Measurements from ENCODE around the gene CHSY1. TPM values are rescaled to one million over a fixed set of nuclear protein-coding genes. Genes with fewer than 3 reads are reported as not detected.

The CHSY1 gene
- total RNA-seq, 4 donors from 2014 or later = 13.3 to 31.6 (median 19.6) TPM

DNA sequence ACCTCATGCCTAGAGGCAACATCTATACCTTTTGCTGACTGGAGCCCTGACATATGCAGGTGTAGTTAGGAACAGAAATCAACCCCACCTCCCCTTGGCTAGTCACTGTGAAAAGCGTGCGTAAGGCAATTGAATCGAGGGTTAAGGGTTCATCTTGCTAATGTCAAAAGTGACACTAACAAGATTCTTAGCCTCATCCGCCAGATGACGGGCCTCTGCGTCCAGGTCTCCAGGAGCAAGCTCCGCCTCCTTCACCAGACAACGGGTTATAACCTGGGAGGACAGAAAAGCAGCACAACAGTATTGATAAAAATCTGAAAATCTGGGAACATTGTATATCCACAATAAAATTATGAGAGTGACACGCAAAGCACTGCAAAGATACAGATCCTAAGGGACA, 20.7 kb upstream of the CHSY1 start:
- Histone ChIP-seq H3K4me1 (peaks cover 15 to 25% (median 21%) of the 10 kb centered on the region in 4 donors), H3K36me3 (peaks cover 55 to 69% (median 62%) of the 10 kb centered on the region in 4 donors), H3K4me3 (no peak overlapping the region), H3K9me3 (no peaks in the 10 kb centered on the region), H3K27ac (replicated peaks in 1 of 4) (no peak overlapping the region), H3K27me3 (no peaks in the 10 kb centered on the region)
- DNase-seq (ENCODE audit: extremely low spot score) = no peak
- WGBS = 95% methylated on average over 9 of the region's 9 CpGs
- intact Hi-C loops (cut with DNase I) = no loop called here
- TF ChIP-seq EP300 (IDR thresholded peaks at IDR 0.05) = no peak
- no peak for TF ChIP-seq POLR2A (IDR thresholded peaks at IDR 0.05; ENCODE audit: low read depth)
- TF ChIP-seq, protein P1, sequence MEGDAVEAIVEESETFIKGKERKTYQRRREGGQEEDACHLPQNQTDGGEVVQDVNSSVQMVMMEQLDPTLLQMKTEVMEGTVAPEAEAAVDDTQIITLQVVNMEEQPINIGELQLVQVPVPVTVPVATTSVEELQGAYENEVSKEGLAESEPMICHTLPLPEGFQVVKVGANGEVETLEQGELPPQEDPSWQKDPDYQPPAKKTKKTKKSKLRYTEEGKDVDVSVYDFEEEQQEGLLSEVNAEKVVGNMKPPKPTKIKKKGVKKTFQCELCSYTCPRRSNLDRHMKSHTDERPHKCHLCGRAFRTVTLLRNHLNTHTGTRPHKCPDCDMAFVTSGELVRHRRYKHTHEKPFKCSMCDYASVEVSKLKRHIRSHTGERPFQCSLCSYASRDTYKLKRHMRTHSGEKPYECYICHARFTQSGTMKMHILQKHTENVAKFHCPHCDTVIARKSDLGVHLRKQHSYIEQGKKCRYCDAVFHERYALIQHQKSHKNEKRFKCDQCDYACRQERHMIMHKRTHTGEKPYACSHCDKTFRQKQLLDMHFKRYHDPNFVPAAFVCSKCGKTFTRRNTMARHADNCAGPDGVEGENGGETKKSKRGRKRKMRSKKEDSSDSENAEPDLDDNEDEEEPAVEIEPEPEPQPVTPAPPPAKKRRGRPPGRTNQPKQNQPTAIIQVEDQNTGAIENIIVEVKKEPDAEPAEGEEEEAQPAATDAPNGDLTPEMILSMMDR (IDR thresholded peaks at IDR 0.05) = no peak
- TF ChIP-seq POLR2AphosphoS5 (IDR thresholded peaks at IDR 0.05) = no peak

DNA sequence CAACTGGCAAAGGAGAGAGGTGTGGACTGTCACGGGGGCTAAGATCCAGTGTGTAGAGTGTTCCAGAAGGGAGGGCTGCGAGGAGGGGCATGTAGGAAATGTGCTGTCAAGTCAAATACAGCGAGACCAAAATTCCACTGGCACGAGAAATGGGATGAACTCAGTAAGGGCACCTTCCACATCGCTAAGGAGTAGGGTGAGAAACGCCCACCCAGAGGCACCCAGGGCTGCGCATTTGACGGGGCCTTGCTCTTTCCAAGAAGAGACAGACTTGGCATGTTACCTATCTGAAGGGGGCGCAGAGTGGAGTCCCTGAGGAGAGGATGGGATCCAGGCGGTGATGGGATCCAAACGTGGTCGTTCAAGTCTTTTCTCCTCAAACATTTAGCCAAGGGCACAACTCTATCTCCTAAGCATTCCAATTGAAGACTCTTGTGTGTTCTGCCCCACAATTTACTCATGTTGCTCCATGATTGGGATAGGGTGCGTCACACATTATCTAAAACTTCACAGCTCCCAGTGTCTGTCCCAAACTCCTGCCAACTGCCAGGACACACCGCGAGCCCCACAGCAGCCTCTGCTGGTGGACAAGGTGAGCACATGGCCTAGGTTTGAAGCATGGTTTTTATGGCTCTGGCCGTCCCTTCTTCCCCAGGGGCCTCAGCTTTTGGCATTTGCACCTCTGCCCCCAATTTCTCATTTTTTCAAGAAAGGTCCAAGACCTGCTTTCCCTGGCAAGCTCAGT, 17.8 kb upstream of the CHSY1 start:
- Histone ChIP-seq H3K9me3 (no peaks in the 10 kb centered on the region), H3K27me3 (no peaks in the 10 kb centered on the region), H3K27ac (replicated peaks in 1 of 4) (no peak overlapping the region), H3K36me3 (peaks cover 51 to 59% (median 53%) of the 10 kb centered on the region in 4 donors), H3K4me3 (no peak overlapping the region), H3K4me1 (peaks cover 6 to 26% (median 16%) of the 10 kb centered on the region in 4 donors)
- no peak for DNase-seq (ENCODE audit: extremely low spot score)
- 82% methylated on average over 16 of the region's 16 CpGs for WGBS
- no peak for TF ChIP-seq POLR2A (IDR thresholded peaks at IDR 0.05; ENCODE audit: low read depth)
- TF ChIP-seq, protein P1 (IDR thresholded peaks at IDR 0.05) = peak in 1 of 3 experiments; percentile 30
- TF ChIP-seq POLR2AphosphoS5 (IDR thresholded peaks at IDR 0.05) = no peak
- TF ChIP-seq EP300 (IDR thresholded peaks at IDR 0.05) = no peak
- intact Hi-C loops (cut with DNase I) = no loop called here

DNA sequence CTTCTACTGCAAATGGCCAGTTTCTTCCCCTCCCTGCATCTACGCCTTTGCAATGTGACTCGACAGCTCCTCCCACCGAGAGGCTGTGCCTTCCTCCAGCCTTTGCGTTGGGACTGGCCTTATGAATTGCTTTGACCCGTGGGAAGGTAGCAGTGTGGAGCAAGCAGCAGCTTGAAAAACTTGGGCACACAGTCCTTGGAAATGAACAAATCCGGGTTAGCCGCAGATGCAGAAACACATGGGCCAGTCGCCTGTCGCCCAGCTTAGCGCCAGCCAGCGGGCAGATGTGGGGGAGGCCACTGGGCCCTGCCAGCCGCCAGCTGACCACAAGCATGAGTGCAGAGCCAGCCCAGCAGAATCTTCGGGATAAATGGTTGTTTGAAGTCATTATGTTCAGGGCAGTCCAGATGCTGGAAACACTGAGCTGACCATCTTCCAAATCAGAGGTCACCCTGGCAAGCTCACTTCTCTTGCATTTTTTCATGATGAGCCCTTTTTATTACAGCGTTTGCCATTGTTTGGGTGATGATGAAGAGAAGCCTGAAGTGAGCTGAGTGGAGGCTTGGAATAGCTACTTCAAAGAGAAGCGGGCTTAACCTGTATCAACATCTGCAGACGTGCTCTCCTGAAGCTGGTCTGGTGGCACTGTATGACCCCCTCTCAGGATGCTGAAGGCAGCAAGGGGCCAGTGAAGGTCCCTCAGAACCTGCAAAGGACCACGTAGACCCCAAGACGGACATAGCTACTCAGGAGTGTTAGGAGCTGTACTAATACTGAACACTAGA, 15.7 kb upstream of the CHSY1 start:
- peak; percentile 27 to 60 for TF ChIP-seq POLR2AphosphoS5 (IDR thresholded peaks at IDR 0.05)
- TF ChIP-seq, protein P1 (IDR thresholded peaks at IDR 0.05) = no peak
- no peak for TF ChIP-seq EP300 (IDR thresholded peaks at IDR 0.05)
- H3K9me3 ChIP-seq = no peaks in the 10 kb centered on the region
- peak overlapping the region; percentile 7 to 67 (median 30) for H3K27ac ChIP-seq (replicated peaks in 1 of 4)
- H3K4me3 ChIP-seq = no peak overlapping the region
- WGBS = 69% methylated on average over 12 of the region's 18 CpGs
- H3K4me1 ChIP-seq = peaks cover 0 to 30% (median 22%) of the 10 kb centered on the region in 4 donors
- DNase-seq (ENCODE audit: extremely low spot score) = no peak
- intact Hi-C loops (cut with DNase I) = no loop called here
- peaks cover 29 to 38% (median 31%) of the 10 kb centered on the region in 4 donors for H3K36me3 ChIP-seq
- H3K27me3 ChIP-seq = no peaks in the 10 kb centered on the region

DNA sequence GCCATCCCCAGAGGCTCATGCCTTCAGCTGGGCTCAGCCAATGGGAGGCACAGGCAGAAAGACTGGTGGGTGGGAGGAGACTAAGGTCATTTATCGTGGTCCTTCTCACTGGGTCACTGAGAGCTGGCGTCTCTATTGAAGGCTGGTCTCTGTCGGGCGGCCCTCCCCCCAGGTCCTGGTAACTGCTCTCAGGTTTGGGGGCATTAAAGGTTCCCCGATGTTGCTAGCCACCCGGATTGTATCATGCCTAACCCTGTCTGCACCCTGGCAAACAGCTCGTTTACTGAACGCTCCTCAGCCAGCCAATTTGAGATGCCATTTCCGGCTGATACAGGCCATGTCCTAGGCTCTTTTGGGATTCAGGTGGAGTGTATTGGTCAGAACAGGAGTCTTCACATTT, 14.9 kb upstream of the CHSY1 start:
- Histone ChIP-seq H3K27me3 (no peaks in the 10 kb centered on the region), H3K4me1 (peaks cover 0 to 30% (median 22%) of the 10 kb centered on the region in 4 donors), H3K27ac (replicated peaks in 1 of 4) (peak overlapping the region; percentile 7 to 67 (median 24)), H3K4me3 (no peak overlapping the region), H3K36me3 (peaks cover 22 to 31% (median 25%) of the 10 kb centered on the region in 4 donors), H3K9me3 (no peaks in the 10 kb centered on the region)
- TF ChIP-seq, protein P1 (IDR thresholded peaks at IDR 0.05) = no peak
- TF ChIP-seq POLR2AphosphoS5 (IDR thresholded peaks at IDR 0.05) (no peak), POLR2A (IDR thresholded peaks at IDR 0.05; ENCODE audit: low read depth) (no peak), EP300 (IDR thresholded peaks at IDR 0.05) (no peak)
- DNase-seq (ENCODE audit: extremely low spot score) = no peak
- 81% methylated on average over 8 of the region's 9 CpGs for WGBS
- intact Hi-C loops (cut with DNase I) = no loop called here
